Panc1 (cell line): ENCODE data around the gene MOGAT3. TPM values are rescaled to one million over a fixed set of nuclear protein-coding genes. Genes with fewer than 3 reads are reported as not detected.

ENCODE experiments used
- ATAC-seq: fragments of 200-7000 bp; cut with Tn5 transposase; 2 replicates; pipeline ENCODE4 v1.9.1; 2020; ENCODE audit warnings: mild to moderate bottlenecking, moderate library complexity
- BruUV-seq: library from RNA; stranded (reverse); fragments of 400-500 nt; replicated peaks from 2 replicates; lab custom pipeline; 2021; lab: Mats Ljungman, UMichigan
- CTCF ChIA-PET: fragments of 300-600 bp; sonication (Branson Sonifier 250); formaldehyde crosslinking; loops from one replicate; lab custom pipeline; 2022; ENCODE audit warnings: antibody characterized with exemption; lab: Charles Lee
- POLR2A ChIA-PET: fragments of 300-600 bp; sonication (Branson Sonifier 250); formaldehyde crosslinking; loops from one replicate; lab custom pipeline; 2022; ENCODE audit warnings: antibody characterized with exemption; lab: Charles Lee
- DNase-seq: peaks from one replicate; pipeline ENCODE4 v3.0.0-alpha.2; 2010; ENCODE audit warnings: low read depth, low spot score
- H3K27ac ChIP-seq: 2 replicates; pipeline ENCODE4 v1.5.1; 2011; ENCODE audit warnings: mild to moderate bottlenecking, low read length, inconsistent platforms
- H3K27me3 ChIP-seq: fragments of 200-500 bp; sonication (Bioruptor generic); 2 replicates; pipeline ENCODE4 v1.6.0; 2014; ENCODE audit warnings: low read length, inconsistent platforms; ENCODE audit not compliant: control insufficient read depth, insufficient read depth
- H3K36me3 ChIP-seq: fragments of 200-500 bp; sonication (Bioruptor generic); 2 replicates; pipeline ENCODE4 v1.5.1; 2014; ENCODE audit warnings: inconsistent platforms, mild to moderate bottlenecking, low read length, moderate library complexity; ENCODE audit not compliant: control insufficient read depth, insufficient read depth
- H3K4me1 ChIP-seq: 2 replicates; pipeline ENCODE4 v1.5.1; 2011; ENCODE audit warnings: inconsistent platforms, mild to moderate bottlenecking, low read length, moderate library complexity; ENCODE audit not compliant: control insufficient read depth, insufficient read depth
- H3K4me3 ChIP-seq, 2 experiments: 2 replicates each; pipeline ENCODE4 v1.5.1; 2011 to 2012; ENCODE audit warnings: low read depth in 2 of 2, low read length in 2 of 2, mild to moderate bottlenecking in 2 of 2, inconsistent platforms in 1 of 2, moderate library complexity in 1 of 2
- H3K9me3 ChIP-seq: fragments of 200-500 bp; sonication (Bioruptor generic); 2 replicates; pipeline ENCODE4 v1.5.1; 2014; ENCODE audit warnings: low read depth, mild to moderate bottlenecking, inconsistent platforms, low read length, moderate library complexity; ENCODE audit not compliant: control insufficient read depth, insufficient read depth
- POLR2AphosphoS5 ChIP-seq: IDR thresholded peaks from 2 replicates; pipeline ENCODE4 v1.6.1; 2012; ENCODE audit warnings: mild to moderate bottlenecking, low read depth, low read length, moderate library complexity
- SIN3A ChIP-seq: IDR thresholded peaks from 2 replicates; pipeline ENCODE4 v1.6.1; 2012; ENCODE audit warnings: low read depth, mild to moderate bottlenecking, low read length, moderate library complexity, borderline replicate concordance; ENCODE audit not compliant: insufficient read depth
- TCF7L2 ChIP-seq: IDR thresholded peaks from 2 replicates; pipeline ENCODE4 v1.6.1; 2011; ENCODE audit warnings: mild to moderate bottlenecking, low read depth, low read length, inconsistent platforms
- in situ Hi-C: cut with HindIII; loops from 2 replicates; pipeline ENCODE4 v1.10.0; 2016; ENCODE audit warnings: low sequenced_read_pairs, low pct_unique_long_range_greater_than_20kb
- intact Hi-C: fragments of 100-400 bp; cut with micrococcal nuclease; formaldehyde crosslinking; loops from one replicate; pipeline ENCODE4 v1.10.0; 2022; ENCODE audit not compliant: unreplicated experiment
- total RNA-seq: library from RNA; stranded (reverse); gene quantifications from one replicate; pipeline ENCODE4 v1.2.1, GENCODE V29; 2021; ENCODE audit not compliant: unreplicated experiment
- TF ChIP-seq, protein P1 (sequence below), 2 experiments: IDR thresholded peaks; 2 replicates each; pipeline ENCODE4 v1.6.1; 2011 to 2012; ENCODE audit warnings: low read depth in 2 of 2, control low read depth in 1 of 2, low read length in 1 of 2, mild to moderate bottlenecking in 1 of 2, moderate library complexity in 1 of 2; ENCODE audit not compliant: insufficient read depth in 1 of 2
- TF ChIP-seq, protein P2 (sequence below): fragments of 450-650 bp; IDR thresholded peaks from 2 replicates; pipeline ENCODE4 v1.5.1; 2017; ENCODE audit warnings: mild to moderate bottlenecking

The MOGAT3 gene
- total RNA-seq, 1 experiment from 2014 or later = 0.23 TPM

DNA sequence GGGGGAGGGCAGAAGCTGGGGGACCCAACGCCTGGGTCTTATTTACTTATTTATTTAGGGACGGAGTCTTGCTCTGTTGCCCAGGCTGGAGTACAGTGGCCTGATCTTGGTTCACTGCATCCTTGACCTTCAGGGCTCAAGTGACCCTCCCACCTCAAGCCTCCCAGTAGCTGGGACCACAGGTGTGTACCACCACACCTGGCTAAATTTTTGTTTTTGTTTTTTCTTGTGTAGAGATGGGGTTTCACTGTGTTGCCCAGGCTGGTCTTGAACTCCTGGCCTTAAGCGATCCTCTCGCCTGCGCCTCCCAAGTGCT, 1.7 kb upstream of the MOGAT3 start:
- Histone ChIP-seq H3K4me1 (peaks cover 5% of the 10 kb centered on the region; the same call in 1 of the 2 replicates), H3K27me3 (no peaks in the 10 kb centered on the region), H3K9me3 (no peaks in the 10 kb centered on the region), H3K27ac (no peak overlapping the region), H3K36me3 (no peaks in the 10 kb centered on the region), H3K4me3 (no peak overlapping the region)
- BruUV-seq = no TSS peak
- no peak for DNase-seq
- ATAC-seq = no peak
- ChIA-PET POLR2A (no interaction called here), CTCF (interaction anchor here (1.3 kb wide), 1 partner anchor 10 kb away, joined by 4 read pairs; no protein-coding TSS in a partner anchor)
- TF ChIP-seq POLR2AphosphoS5 = no peak
- no peak for TF ChIP-seq TCF7L2
- TF ChIP-seq, protein P1, sequence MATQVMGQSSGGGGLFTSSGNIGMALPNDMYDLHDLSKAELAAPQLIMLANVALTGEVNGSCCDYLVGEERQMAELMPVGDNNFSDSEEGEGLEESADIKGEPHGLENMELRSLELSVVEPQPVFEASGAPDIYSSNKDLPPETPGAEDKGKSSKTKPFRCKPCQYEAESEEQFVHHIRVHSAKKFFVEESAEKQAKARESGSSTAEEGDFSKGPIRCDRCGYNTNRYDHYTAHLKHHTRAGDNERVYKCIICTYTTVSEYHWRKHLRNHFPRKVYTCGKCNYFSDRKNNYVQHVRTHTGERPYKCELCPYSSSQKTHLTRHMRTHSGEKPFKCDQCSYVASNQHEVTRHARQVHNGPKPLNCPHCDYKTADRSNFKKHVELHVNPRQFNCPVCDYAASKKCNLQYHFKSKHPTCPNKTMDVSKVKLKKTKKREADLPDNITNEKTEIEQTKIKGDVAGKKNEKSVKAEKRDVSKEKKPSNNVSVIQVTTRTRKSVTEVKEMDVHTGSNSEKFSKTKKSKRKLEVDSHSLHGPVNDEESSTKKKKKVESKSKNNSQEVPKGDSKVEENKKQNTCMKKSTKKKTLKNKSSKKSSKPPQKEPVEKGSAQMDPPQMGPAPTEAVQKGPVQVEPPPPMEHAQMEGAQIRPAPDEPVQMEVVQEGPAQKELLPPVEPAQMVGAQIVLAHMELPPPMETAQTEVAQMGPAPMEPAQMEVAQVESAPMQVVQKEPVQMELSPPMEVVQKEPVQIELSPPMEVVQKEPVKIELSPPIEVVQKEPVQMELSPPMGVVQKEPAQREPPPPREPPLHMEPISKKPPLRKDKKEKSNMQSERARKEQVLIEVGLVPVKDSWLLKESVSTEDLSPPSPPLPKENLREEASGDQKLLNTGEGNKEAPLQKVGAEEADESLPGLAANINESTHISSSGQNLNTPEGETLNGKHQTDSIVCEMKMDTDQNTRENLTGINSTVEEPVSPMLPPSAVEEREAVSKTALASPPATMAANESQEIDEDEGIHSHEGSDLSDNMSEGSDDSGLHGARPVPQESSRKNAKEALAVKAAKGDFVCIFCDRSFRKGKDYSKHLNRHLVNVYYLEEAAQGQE (IDR thresholded peaks at IDR 0.05; ENCODE audit: insufficient read depth in 1 of 2, low read depth in 2 of 2, low read length in 1 of 2) = no peak
- TF ChIP-seq, protein P2, sequence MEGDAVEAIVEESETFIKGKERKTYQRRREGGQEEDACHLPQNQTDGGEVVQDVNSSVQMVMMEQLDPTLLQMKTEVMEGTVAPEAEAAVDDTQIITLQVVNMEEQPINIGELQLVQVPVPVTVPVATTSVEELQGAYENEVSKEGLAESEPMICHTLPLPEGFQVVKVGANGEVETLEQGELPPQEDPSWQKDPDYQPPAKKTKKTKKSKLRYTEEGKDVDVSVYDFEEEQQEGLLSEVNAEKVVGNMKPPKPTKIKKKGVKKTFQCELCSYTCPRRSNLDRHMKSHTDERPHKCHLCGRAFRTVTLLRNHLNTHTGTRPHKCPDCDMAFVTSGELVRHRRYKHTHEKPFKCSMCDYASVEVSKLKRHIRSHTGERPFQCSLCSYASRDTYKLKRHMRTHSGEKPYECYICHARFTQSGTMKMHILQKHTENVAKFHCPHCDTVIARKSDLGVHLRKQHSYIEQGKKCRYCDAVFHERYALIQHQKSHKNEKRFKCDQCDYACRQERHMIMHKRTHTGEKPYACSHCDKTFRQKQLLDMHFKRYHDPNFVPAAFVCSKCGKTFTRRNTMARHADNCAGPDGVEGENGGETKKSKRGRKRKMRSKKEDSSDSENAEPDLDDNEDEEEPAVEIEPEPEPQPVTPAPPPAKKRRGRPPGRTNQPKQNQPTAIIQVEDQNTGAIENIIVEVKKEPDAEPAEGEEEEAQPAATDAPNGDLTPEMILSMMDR = no peak
- no peak for TF ChIP-seq SIN3A
- intact Hi-C loops = no loop called here
- in situ Hi-C loops = no loop called here

DNA sequence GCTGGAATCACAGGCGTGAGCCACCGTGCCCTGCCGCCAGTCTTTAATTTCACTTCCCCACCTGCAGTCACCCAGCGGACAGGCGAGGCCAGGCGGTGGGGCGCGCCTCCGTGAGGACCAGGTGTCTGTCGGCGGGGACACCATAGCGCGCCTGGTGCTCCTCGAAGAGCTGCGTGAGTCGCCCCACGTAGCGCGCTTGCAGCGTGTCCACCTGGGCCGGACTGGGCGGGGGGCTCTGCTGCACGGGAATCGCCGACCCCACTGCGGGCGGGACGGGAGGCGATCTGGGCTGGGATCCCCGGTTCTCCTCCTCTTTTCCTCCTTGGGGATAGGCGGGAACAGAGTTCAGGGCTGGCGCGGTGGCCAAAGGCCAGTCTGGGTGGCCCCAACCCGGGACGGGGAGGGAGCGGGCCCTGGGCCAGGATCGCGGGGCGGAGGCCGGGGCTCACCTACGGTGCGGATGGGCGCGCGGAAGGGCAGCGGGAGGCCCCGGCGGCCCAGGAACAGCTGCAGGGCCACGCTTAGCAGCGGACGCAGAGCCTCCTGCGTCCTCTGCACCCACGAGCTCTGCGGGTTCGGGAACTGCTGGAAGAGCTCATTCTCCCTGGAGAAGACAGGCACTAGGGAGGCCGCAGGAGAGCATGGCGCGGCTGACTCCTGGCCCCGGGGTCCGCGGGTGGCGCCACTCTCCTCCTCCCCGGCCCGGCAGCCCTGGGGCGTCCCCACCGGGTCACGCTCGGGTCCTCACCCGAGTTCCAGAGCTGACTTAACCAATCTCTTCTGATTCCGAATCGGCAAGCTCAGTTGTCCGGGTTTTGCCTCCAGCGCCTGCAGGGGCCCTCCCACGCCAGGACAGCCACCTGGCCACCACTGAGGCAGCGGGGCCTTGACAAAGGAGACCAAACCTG, 1.1 kb upstream of the MOGAT3 start:
- no peaks in the 10 kb centered on the region for H3K36me3 ChIP-seq
- CTCF ChIA-PET = interaction anchor here (1.3 kb wide), 1 partner anchor 9 kb away, joined by 4 read pairs; no protein-coding TSS in a partner anchor
- TF ChIP-seq, protein P1 (IDR thresholded peaks at IDR 0.05; ENCODE audit: insufficient read depth in 1 of 2, low read depth in 2 of 2, low read length in 1 of 2) = no peak
- TF ChIP-seq SIN3A = no peak
- TF ChIP-seq, protein P2 = no peak
- no peak for TF ChIP-seq POLR2AphosphoS5
- no peak for TF ChIP-seq TCF7L2
- ATAC-seq = no peak; the same call in 1 of the 2 replicates
- no peaks in the 10 kb centered on the region for H3K9me3 ChIP-seq
- BruUV-seq = no TSS peak
- POLR2A ChIA-PET = no interaction called here
- peaks cover 5% of the 10 kb centered on the region; the same call in 1 of the 2 replicates for H3K4me1 ChIP-seq
- in situ Hi-C loops (no loop called here), intact Hi-C loops (no loop called here)
- no peak for DNase-seq
- H3K27me3 ChIP-seq = no peaks in the 10 kb centered on the region
- H3K4me3 ChIP-seq = no peak overlapping the region
- no peak overlapping the region for H3K27ac ChIP-seq
